Fibroblast of the conjunctiva (primary cell): ENCODE results near the gene RDH11.
"Not testable (repeated sequence)": the region's sequence is repeated elsewhere in the genome, so short reads cannot be mapped to it uniquely, and the experiment has no call there.

Source experiments
- DNase-seq: peaks from one replicate; pipeline ENCODE4 v3.0.0-alpha.2; 2010; ENCODE audit warnings: low read depth

RDH11 gene

DNA sequence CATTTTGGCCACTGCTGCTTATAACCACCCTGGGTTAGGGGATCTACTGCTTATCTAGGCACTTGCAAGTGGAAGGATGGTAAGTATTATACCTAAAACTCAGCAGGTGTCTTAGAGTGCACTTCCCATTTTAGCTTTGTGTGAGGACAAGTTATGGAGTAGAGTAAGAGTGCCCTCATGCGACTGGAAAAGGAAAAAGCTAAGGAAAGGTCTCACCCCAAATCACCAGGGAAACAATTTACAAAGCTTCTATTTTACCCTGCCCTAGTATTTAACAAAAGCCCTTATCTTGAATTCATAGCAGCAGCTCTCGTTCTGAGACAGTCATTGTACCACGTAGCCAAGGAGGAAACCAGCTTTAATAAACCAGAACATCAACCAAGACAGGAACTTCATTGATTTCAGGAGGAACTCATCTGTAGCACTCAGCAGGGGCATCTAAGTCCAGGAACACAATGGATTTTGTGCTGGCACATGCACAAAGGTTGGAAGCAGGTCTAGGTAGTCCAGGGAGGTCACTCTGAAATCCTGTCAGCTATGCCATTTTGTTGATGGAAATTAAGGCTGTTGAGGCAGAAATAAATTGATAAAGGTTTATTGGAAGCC lies 9.0 kb upstream of the RDH11 start:
- DNase-seq, result peak; percentile 35

DNA sequence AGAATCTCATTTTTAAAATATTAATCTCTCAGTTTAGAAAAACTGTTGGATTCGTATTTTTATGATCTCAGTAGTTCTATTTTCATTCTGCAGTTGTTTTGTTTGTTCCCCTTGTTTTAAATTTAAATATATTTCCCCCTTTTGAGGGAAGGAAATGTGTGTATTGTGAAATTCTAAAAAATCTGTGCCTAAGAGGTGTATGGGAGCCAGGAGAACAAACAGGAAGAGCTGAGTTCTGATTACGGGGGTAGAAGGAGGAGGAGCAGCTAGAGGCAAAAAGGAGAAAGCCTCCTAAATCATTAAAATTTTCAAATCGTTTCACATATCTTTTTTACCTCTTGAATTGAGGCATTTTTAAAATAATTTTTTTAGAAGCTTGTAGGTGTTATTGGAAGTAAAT lies 8.4 kb upstream of the RDH11 start:
- DNase-seq, result no peak

DNA sequence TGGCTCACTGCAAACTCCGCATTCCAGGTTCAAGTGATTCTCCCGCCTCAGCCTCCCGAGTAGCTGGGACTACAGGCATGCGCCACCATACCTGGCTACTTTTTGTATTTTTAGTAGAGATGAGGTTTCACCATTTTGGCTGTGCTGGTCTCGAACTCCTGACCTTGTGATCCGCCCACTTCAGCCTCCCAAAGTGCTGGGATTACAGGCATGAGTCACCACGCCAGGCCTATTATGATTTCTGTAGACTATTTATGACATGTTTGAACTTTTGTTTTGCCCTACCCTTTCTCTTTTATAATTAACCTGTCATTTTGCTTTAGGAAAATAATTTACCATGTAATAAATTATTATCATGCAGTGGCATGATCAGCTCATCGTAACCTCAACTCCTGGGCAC lies 5.9 kb upstream of the RDH11 start, which contains the start of gene RDH12:
RDH12 (plus strand) TSS at position 395 of the 400 bp plus-strand sequence. CDS start 20,757 bp downstream, outside the sequence.
- not testable (repeated sequence) for DNase-seq

DNA sequence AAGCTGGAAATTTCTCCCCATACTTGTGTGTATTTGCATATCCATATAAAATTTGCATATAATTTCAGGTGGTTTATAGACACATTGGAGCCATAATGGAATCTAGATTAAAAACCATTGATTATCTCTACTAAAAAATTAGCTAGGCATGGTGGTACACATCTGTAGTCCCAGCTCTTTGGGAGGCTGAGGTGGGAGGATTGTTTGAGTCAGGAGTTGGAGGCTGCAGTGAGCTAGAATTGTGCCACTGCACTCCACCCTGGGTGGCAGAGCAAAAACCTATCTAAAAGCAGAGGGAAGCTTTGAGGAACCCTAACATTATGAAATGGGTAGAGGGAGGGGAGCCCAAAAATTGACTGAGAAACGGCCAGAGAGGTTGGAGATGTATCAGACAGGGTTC lies 2.6 kb upstream of the RDH11 start:
- DNase-seq, result no peak

DNA sequence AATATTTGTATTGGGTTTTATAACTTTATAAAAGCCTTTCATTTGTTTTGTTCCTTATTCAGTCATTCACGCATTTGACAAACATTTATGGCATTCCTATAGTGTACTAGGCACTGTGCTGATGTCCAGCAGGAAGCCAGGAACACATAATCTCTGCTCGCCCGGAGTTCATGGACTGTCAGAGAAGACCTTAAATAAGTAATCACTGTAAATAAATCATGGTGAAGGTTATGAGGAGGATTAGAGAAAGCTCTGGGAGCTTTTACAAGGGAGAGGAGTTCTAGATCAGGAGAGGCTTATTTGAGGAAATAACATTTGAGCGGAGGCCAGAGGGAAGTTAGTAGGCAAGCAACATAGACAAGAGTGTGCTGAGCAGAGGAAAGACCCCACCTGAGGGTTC lies 1.4 kb upstream of the RDH11 start:
- DNase-seq, result no peak

DNA sequence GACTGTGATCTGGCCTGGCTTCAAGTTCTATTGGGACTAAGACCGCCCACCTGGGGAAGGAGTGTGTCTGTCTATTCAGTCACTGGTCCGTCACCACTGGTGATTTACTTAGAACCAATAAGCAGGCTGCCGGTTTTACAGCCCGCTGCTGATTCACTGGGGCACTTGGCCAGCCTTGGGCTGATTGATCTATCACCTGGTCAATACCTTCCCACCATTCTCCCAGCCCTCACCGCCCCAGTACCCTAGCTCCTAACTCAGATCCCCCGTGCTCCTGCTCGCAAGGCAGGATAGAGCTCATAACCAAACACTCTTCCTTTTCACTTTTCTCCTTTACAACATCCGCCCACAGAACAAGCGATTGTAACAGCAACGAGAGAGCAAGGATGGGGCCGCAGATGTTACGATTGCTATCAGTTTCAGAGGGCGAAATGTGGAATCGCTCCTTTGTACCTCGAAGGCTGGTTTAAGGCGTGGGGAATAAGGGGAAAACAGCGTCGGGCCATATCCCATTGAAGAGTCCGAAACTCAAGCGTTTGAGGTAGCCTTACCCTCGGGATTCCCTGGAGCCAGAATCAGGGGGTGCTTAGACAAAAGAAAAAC lies 672 bp downstream of the RDH11 start:
- DNase-seq, result peak; percentile 84

DNA sequence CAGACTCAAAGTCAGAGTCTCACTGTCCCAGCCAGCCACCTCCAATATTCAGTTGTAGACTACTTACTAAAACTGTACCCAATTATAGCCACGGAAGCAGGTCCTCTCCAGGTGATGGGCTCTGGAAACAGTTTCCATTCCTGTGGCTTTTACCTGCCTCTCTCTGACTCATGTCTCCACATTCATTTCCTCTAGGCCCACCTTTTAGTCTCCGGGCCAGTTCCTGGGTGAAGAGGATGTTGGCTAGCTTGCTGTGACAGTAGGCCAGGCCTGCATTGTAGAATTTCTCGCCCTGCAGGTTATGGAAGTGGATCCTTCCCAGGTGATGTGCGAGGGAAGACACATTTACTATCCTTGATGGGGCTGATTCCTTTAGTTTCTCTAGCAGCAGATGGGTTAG lies 5.6 kb downstream of the RDH11 start:
- DNase-seq, result no peak

DNA sequence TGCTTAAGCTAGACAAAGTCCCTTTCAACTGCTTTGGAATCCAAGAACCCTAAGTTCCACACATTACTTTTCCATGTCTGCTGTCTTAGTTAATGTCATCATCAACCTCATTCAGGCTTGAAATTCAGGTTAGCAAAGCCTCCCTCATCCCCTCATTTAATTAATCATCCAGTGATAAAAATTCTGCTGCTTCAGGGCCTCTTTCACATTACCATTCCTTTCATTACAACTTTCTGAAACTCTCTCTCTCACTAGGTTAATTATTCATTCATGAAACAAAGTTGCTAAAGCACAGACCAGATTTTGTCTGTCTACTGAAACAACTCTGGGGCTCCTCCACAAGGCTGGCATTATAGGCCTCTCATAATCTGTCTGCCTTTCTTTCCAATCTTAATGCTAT lies 11.7 kb downstream of the RDH11 start:
- DNase-seq, result no peak

DNA sequence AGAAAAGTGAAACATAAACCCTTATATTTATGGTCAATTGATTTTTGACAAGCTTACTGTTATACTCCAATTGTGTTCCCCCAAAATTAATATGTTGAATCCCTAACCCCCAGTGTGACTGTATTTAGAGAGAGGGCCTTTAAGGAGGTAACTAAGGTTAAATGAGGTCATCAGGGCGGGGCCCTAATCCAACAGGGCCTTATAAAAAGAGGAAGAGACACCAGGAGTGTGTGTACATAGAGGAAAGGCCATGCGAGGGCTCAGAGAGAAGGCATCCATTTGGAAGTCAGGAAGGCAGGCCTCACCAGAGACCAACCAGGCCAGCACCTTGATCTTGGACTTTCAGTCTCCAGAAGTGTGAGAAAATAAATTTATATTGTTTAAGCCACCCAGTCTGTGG lies 14.6 kb downstream of the RDH11 start:
- no peak for DNase-seq

DNA sequence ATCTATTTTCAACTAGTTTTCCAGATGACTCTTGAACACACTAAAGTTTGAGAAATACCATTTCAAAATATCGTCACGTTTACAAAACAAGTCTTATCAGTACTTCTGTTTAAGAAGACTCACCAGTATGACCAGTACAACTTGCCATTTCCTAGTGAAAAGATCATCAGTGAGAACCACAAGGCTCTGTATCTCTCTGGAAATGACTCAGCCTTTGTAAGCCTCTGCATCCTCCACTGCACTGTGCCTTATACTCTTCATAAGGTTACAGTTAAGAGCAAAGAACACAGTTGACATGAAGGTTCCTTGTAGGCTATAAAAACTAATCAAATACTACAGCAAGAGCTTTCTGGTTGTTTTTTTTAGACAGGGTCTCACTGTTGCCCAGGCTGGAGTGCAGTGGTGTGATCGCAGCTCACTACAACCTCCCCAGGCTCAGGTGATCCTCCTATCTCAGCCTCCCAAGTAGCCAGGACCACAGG lies 15.4 kb downstream of the RDH11 start:
- DNase-seq, result no peak

DNA sequence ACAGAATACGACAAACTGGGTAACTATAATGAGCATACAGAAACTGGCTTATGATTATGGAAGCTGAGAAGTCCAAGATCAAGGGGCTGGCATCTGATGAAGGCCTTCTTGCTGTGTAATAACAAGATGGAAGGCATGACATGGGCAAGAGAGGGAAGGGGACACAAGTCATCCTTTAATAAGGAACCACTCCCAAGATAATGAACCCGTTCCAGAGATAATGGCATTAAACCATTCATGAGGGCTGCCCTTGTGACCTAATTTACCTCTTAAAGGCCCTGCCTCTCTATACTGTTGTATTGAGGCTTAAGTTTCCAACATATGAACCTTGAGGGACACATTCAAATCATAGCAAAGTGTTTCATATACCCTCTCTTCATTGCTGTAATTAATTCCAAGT lies 16.6 kb downstream of the RDH11 start:
- DNase-seq, result no peak

DNA sequence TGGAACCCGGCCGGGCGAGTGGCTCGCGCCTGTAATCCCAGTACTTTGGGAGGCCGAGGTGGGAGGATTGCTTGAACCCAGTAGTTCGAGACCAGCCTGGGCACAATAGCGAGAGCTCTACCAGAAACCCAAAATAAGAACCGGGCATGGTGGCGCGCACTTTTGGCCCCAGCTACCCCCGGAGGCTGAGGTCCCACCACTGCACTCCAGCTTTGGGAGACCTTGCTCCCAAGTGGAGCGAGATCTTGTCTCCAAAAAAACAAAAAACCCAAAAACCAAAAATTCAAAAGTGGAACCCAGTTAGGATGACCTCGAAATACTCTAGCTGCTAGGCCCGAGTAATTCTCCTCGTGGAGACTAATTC lies 20.4 kb downstream of the RDH11 start:
- no peak for DNase-seq

DNA sequence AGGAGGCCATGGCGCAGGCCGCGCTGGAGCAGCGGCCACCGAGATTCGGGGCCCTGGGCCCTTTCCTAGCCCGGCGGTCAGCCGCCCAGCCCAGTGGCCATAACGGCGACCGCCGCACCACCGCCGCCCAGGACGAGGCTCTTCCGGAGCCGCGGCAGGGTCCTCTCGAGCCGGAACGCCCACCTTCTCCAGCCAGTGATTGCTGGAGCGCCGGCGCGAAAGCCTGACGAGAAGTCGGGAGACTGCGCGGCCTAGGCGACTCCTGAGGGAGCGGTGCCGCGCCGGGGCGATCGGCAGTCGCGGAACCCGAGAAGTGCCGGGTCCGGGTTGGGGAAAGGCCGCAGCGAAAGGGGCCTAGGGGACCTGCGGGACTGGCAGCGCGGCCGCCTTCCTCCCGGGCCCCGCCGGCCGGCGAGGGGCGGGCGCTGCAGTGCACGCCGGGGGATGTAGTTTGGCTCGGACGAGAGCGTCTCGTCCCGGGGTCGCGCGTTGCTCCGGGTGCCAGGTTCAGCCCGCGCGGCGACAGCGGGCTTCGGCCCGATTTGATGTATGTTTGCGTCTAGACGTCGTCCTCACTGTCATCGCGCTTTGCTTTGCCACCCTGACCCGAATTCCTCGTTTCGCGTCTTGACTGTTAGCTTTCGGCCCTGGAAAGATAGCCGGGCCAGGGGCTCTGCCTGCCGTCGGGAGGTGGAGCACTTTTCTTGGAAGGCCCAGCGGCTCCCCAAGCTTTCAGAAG lies 20.9 kb downstream of the RDH11 start, which contains the start of gene VTI1B:
VTI1B (minus strand) TSS at position 153 of the 739 bp plus-strand sequence; CDS start at position 10, 143 bp downstream.
- DNase-seq, result no peak

DNA sequence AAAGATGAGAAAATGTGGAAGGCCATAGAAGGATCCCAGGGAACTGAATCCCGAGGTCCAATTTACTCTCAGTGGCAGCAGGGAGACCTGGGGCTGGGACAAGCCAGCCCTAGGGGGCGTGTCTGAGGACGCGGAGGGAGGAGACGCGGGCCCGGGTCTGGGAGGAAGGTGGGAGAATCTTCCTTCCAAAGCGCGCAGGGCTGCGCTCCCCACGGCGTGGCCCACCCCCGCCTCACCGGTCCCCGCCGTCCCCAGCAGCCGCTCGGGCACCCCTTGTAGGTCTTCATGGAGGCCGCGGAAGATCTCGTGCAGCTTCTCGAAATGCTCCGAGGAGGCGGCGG lies 21.5 kb downstream of the RDH11 start:
- DNase-seq, result no peak

DNA sequence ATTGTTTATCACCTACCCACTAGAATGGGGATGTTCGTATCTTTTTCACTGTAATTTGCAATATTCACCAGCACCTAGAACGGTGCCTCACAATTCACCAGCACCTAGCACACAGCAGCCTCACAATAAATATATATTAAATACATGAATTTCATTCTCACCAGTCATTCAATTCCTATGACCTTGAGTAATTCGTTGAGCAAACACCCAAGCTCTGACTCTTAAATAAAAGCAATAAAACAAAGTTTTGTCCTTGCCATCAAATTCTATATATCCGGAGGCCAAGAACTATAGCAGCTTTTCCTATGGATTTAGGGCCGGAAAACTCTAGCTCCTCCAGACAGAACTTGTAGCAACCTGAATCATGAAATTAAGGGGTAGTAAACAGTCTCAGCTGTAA lies 22.1 kb downstream of the RDH11 start:
- no peak for DNase-seq

DNA sequence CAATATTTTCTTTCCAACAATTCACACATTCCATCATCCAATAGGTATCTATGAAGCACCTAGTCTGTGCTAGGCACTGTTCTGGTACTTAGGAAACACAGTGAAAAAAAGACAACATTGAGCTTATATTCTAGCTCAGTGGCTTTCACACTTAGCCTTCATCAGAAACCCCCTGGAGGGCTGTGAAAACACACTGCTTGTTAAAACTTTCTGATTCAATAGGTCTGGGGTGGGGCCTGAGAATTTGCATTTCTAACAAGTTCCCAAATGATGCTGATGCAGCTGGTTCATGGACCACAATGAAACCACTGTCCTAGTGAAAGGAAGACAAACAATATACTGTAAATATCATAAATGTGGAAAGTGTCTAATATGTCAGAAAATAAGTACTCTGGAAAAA lies 27.0 kb downstream of the RDH11 start:
- DNase-seq, result no peak

DNA sequence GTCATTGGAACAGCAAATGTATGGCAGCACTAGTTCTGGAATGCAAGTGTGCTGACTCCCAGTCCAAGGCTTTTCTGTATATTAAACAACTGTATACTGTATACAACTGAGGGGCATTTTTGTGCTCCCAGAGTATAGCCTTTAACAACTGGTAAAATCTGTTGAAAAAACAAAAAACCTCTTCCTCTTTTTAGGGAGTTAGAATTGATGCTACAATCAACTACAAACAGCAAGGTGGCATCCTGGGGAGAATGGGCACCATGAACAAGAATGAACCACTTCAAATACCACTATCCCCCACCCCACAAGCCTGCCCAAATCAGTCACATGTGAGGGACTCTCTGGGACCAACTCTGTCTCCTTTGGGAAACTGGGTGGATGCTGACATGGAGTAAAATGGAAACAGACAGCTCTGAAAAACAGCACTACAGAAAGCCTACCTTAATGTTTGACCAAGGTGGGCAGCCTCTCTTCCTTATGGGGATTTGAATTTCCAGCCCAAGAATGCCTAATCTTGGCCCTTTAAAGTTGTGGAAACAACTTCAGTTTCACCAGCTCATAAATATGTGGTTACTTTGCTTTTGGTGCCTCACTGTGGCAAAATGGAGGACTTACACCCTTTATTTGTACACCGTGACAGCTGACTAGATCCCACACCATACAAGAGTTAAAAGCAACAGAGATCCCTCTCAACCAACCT lies 28.7 kb downstream of the RDH11 start:
- DNase-seq, result no peak

DNA sequence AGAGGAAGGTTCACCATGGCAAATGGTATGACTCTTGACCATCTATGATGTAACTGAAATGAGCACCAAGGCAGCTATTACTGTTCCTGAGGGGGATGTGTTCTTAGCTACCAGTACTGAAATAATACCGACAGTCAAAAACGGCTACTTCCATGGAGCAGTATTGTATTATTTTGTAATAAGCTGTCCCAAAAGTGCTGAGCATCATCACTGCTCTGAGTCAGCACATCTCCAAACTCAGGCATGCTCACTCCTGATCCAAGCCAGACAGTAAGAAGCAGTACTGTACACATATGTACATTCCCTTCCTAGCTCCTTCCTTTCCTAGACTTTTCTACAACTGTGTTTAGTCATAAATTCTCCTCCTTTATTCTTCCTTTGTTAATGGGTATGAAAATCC lies 29.7 kb downstream of the RDH11 start:
- DNase-seq, result no peak

DNA sequence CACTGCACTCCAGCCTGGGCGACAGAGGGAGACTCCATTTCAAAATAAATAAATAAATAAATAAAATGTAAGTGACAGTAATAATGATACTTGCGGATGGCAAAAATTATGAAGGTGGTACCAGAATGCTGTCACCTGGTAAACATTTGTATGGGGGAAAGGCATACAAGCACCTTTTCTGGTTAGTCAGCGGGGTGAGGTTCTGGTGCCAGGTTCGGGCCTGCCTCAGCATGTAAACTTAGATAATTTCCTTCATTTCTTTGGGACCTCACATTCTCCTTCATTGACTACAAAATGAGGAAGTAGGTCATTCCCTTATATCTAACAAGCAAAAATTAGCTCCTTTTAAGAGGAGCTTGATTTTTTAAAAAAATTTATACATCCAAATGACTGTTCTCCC lies 31.9 kb downstream of the RDH11 start:
- no peak for DNase-seq

DNA sequence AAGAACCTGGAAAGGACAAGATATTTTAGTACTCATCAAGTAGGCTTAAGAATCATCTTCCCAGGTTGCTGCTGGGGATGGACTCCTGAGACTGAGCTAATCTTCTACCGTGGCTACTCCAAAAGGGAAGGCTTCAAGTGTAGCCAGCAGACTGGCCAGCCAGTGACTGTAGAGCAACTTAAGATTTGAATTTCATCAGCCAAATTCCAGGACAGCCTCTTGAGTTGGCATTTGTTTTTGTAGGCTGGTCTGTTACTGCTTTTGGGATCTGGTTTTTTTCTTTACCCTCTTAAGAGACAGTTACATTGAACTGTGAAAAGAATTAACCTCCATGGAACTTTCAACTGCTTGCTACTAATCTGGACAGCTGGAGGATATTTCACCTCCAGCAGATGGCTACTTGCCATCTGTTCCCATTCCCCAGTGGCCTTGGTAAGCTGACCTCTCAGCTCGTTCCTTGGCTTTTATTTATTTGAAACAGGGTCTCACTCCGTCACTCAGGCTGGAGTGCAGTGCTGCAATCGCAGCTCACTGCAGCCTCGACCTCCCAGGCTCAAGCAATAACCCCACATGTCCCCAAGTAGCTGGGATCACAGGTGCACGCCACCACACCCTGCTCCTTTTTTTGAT lies 41.8 kb downstream of the RDH11 start:
- DNase-seq, result peak; percentile 64

DNA sequence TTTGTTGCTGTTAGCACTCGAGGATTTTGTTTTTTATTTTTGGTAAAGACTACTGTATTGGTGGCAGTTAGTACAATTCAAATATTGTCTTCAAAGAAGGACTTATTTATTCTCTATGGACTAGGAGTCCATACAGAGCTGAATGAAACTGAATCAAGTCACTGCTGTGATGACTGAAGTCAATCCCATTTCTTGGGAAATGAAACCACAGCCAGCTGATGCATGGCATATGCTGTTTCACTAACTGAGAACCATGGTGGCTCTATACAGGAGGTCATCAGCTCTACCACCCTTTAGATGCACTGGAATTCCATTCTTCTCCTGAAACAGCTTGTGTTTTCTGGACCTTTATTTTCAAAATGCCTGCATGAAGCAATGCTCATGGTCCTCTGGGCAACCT lies 43.4 kb downstream of the RDH11 start:
- no peak for DNase-seq

DNA sequence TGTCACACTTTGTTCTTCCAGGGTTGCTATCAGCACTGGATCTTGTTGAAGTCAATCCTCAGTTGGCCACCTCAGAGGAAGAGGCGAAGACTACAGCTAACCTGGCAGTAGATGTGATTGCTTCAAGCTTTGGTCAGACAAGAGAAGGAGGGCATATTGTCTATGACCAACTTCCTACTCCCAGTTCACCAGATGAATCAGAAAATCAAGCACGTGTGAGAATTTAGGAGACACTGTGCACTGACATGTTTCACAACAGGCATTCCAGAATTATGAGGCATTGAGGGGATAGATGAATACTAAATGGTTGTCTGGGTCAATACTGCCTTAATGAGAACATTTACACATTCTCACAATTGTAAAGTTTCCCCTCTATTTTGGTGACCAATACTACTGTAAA lies 44.9 kb downstream of the RDH11 start:
- peak; percentile 22 for DNase-seq
